ENCODE results near the gene SFXN2.
A peak's percentile ranks its signal among the peaks of the same experiment; 100 is the strongest.

SFXN2 gene

DNA sequence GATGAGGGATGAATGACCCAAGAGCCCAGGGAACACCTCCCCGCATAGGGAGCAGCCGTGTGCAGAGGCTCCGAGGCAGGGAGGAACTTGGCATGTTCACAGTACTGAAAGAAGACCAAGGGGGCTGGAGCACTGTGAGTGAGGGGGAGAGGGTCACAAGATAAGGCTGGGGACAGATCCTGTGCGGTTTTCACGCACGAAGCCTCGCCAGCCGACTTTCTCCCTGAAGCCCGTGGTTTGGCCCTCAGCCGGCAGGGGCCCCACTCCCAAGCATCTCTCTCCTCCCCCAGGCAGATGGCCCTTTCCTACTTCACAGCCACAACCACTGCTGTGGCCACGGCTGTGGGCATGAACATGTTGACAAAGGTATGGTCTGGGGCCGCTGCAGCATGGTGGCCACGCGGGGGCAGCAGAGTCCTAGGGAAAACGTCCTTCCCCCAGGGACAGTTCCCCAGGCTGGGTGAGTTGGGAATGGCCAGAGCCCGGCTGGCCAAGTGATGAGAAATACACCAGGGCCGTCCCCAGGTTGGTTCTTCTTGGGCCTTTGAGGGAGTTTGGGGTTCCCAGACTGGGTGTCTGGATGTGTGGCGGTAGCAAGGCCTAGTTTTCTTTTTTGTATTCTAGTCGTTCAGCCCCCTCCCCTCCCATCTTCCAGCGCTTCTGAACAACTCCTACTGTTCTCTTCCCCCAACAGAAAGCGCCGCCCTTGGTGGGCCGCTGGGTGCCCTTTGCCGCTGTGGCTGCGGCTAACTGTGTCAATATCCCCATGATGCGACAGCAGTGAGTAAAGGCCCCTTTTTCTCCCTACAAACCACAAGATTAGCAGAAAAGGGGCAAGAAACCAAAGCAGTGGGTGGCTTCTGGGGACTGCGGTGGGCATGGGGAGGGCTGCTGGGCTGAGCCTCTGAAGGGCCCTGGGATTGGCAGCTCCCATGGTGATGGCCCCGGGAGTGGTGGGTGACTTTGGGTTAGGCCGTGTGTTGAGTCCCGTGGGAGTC, 14.9 kb downstream of the SFXN2 start:
- peak; percentile 81 for DNase-seq (ENCODE audit: low spot score)
- peak; percentile 92 for TF ChIP-seq CTCF (IDR thresholded peaks at IDR 0.05; ENCODE audit: borderline replicate concordance, control extremely low read depth, extremely low read depth, insufficient read depth, missing control alignments)
- in situ Hi-C loops (cut with MboI; ENCODE audit: low sequenced_read_pairs, unreplicated experiment), result loop anchor here (10.0 kb wide), 1 partner anchor 175 kb away; no protein-coding TSS in a partner anchor

- in situ Hi-C loops (cut with MboI; ENCODE audit: low sequenced_read_pairs, unreplicated experiment), result no loop called here
Observed at GRCh38 chr10:102731222-102731800, 16.9 kb downstream of the SFXN2 start.

DNA sequence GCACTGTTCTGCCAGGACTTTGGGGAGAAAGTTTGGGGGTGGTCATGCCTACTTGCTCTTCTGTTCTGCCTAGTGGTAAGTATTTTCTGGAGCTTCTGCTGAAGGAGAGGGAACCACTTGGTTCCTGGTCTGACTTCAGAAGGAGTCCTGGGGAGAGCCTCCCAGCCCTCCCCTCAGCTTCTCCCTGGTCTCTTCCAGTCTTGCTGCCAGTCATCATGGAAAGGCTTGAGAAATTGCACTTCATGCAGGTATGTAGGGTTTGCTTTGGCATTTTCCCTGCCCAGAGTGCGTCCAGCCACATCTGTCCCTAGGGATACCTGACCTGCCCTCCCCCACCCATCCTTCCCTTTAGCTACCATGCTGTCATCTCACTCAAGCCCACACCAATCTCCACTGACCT, 18.2 kb downstream of the SFXN2 start:
- in situ Hi-C loops (cut with MboI; ENCODE audit: low sequenced_read_pairs, unreplicated experiment), result no loop called here
- DNase-seq (ENCODE audit: low spot score), result no peak
- TF ChIP-seq CTCF (IDR thresholded peaks at IDR 0.05; ENCODE audit: borderline replicate concordance, control extremely low read depth, extremely low read depth, insufficient read depth, missing control alignments), result no peak

More at GRCh38 chr10:102731222-102731800, 16.9 kb downstream of the SFXN2 start:
- DNase-seq (ENCODE audit: low spot score), result no peak
- no peak for TF ChIP-seq CTCF (IDR thresholded peaks at IDR 0.05; ENCODE audit: borderline replicate concordance, control extremely low read depth, extremely low read depth, insufficient read depth, missing control alignments)

- in situ Hi-C loops (cut with MboI; ENCODE audit: low sequenced_read_pairs, unreplicated experiment), result no loop called here
- no peak for DNase-seq (ENCODE audit: low spot score)
- TF ChIP-seq CTCF (IDR thresholded peaks at IDR 0.05; ENCODE audit: borderline replicate concordance, control extremely low read depth, extremely low read depth, insufficient read depth, missing control alignments), result no peak
Observed at GRCh38 chr10:102735065-102735562, 20.7 kb downstream of the SFXN2 start.

GRCh38 chr10:102738692-102739121, 24.3 kb downstream of the SFXN2 start:
- TF ChIP-seq CTCF (IDR thresholded peaks at IDR 0.05; ENCODE audit: borderline replicate concordance, control extremely low read depth, extremely low read depth, insufficient read depth, missing control alignments), result no peak
- in situ Hi-C loops (cut with MboI; ENCODE audit: low sequenced_read_pairs, unreplicated experiment), result no loop called here
- no peak for DNase-seq (ENCODE audit: low spot score)

GRCh38 chr10:102740229-102740628, 25.8 kb downstream of the SFXN2 start:
- no peak for TF ChIP-seq CTCF (IDR thresholded peaks at IDR 0.05; ENCODE audit: borderline replicate concordance, control extremely low read depth, extremely low read depth, insufficient read depth, missing control alignments)
- in situ Hi-C loops (cut with MboI; ENCODE audit: low sequenced_read_pairs, unreplicated experiment), result no loop called here
- no peak for DNase-seq (ENCODE audit: low spot score)

Measured in GM13976 (cell line).